Activated naive CD4-positive, alpha-beta T cell treated with anti-CD3 and anti-CD28 coated beads for 36 hours (primary cell): ENCODE data around the gene DCN. TPM values are rescaled to one million over a fixed set of nuclear protein-coding genes. Genes with fewer than 3 reads are reported as not detected.

Experiments used
- CTCF ChIA-PET: fragments of 350-600 bp; sonication (Branson Sonifier 250); formaldehyde crosslinking; loops from one replicate; lab custom pipeline; 2021; ENCODE audit warnings: antibody characterized with exemption; lab: Charles Lee
- DNase-seq: peaks from one replicate; pipeline ENCODE4 v3.0.0-alpha.2; 2020
- H3K27ac Mint-ChIP-seq: one replicate; pipeline ENCODE4 v1.8.0; 2021; ENCODE audit warnings: mild to moderate bottlenecking, mixed read lengths
- H3K27me3 Mint-ChIP-seq: one replicate; pipeline ENCODE4 v1.8.0; 2021; ENCODE audit warnings: low read depth, mixed read lengths
- H3K36me3 Mint-ChIP-seq: one replicate; pipeline ENCODE4 v1.8.0; 2021; ENCODE audit warnings: low read depth, mixed read lengths
- H3K4me1 Mint-ChIP-seq: one replicate; pipeline ENCODE4 v1.8.0; 2021; ENCODE audit warnings: low read depth, mixed read lengths
- H3K4me3 Mint-ChIP-seq: one replicate; pipeline ENCODE4 v1.8.0; 2021; ENCODE audit warnings: mild to moderate bottlenecking, moderate library complexity, mixed read lengths
- H3K9me3 Mint-ChIP-seq: one replicate; pipeline ENCODE4 v1.8.0; 2021; ENCODE audit warnings: mixed read lengths
- intact Hi-C: fragments of 100-400 bp; cut with micrococcal nuclease; formaldehyde crosslinking; loops from one replicate; pipeline ENCODE4 v1.15.1; 2023
- total RNA-seq, 2 experiments: library from RNA; stranded (reverse); gene quantifications; one replicate each; pipeline ENCODE4 v1.2.3, GENCODE V29; 2021

DCN gene
- total RNA-seq, 2 experiments from 2014 or later = not detected

DNA sequence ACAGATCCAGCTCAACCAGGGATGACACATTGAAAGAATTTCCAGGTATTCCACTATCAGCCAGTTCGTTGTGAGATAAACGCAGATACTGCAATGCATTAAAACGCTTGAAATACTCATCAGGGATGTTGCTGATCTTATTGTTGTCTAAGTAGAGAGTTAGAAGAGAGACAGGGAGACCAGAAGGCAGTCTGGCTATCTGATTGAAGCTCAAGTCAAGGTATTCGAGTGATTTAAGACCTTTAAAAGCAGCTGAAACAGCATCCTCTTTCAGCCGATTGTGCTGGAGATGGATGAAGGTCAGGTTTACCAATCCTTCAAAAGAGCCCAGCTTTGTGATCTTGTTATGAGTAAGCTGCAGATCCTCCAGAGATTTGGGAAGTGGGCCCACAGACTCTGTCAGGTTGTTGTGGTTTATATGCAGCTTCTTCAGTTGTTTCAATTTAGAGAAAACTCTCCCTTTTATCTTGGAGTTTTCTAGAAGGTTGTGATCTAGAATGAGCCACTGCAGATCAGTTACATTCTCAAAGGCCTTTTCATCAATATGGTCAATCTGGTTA is 74.3 kb downstream of the DCN start:
- CTCF ChIA-PET = interaction anchor here (1.1 to 2.0 kb wide), 11 partner anchors 8 to 218 kb away, joined by 3 to 9 read pairs (median 4); no protein-coding TSS in a partner anchor
- Mint-ChIP-seq H3K4me1 (no peaks in the 10 kb centered on the region), H3K36me3 (no peaks in the 10 kb centered on the region), H3K27me3 (peaks cover 11% of the 10 kb centered on the region), H3K4me3 (no peak overlapping the region), H3K27ac (no peak overlapping the region), H3K9me3 (no peaks in the 10 kb centered on the region)
- intact Hi-C loops = loop anchor here (2.0 kb wide), 1 partner anchor 219 kb away; no protein-coding TSS in a partner anchor
- no peak for DNase-seq

DNA sequence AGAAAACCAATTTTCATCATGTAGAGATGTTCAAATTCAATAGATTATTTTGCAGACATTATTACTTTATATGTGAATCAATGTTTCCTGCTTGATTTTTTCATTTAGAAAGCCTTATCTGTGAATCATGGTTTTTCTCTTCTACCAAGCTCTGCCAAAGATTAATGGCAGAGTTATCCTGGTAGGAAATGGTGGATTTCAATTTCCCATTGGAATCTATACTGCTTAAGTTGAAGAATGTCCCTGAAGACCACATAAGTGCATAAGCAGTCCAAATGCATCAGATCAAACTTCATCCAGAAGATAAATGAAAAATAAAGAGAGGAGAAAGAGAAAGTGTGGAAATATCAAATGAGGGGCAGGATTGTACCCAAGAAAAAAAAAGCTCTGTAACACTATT is 76.3 kb downstream of the DCN start:
- intact Hi-C loops = no loop called here
- Mint-ChIP-seq H3K4me1 (no peaks in the 10 kb centered on the region), H3K4me3 (no peak overlapping the region), H3K27ac (no peak overlapping the region), H3K9me3 (no peaks in the 10 kb centered on the region), H3K36me3 (no peaks in the 10 kb centered on the region), H3K27me3 (peaks cover 11% of the 10 kb centered on the region)
- CTCF ChIA-PET = interaction anchor here (0.6 kb wide), 1 partner anchor 17 kb away, joined by 3 read pairs; no protein-coding TSS in a partner anchor
- no peak for DNase-seq

DNA sequence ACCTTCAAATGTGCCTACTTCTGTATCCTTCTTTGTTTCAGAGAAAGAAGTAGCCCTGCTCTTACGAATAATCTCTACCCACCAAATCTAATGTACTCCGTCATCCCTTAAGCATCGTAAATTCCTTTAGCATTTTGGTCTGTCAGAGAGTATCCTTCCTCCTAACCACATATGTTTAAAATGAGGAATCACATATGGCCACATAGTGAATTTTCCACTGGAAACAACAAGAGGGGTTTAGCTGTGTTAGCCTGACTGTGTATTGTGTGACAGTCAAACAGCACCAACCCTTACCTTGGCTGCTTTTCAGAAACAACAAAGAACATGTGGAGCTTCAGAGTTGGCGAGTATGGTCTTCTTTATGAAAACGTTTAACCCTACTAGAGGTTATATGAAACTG is 76.8 kb downstream of the DCN start:
- peaks cover 11% of the 10 kb centered on the region for H3K27me3 Mint-ChIP-seq
- no peak overlapping the region for H3K27ac Mint-ChIP-seq
- no peaks in the 10 kb centered on the region for H3K36me3 Mint-ChIP-seq
- no peak overlapping the region for H3K4me3 Mint-ChIP-seq
- H3K4me1 Mint-ChIP-seq = no peaks in the 10 kb centered on the region
- no peaks in the 10 kb centered on the region for H3K9me3 Mint-ChIP-seq
- CTCF ChIA-PET = interaction anchor here (0.6 kb wide), 1 partner anchor 18 kb away, joined by 3 read pairs; no protein-coding TSS in a partner anchor
- intact Hi-C loops = no loop called here
- DNase-seq = no peak

DNA sequence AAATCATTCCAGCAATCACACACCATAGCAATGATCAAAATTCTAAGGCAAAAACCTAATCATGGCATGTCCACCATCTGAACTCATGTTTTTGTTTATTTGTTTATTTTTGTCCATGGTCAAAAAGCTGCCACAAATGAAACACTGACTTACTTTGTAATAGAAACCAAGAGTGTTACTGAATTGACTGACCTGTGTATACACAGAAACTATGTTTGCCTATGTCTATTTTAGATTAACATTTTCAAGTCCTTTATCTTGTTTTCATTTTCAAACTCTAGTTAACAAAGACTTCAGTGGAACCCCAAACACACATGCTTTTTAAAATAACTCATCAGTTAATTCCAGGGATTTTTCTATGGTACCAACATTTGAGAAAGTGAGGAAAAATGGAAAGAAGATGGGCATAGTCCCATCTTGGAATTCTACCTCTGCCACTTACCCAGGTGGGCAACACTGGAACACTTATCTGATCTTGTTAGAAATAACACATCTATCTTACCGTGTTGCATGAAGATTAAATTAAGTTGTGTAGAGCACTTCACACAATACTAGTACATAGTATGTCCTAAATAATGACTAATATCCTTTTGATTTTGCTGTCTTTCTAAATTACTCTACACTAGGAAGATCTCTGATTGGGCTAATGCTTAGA is 77.7 kb downstream of the DCN start:
- no peak for DNase-seq
- intact Hi-C loops = no loop called here
- Mint-ChIP-seq H3K27me3 (peaks cover 11% of the 10 kb centered on the region), H3K4me1 (no peaks in the 10 kb centered on the region), H3K36me3 (no peaks in the 10 kb centered on the region), H3K9me3 (no peaks in the 10 kb centered on the region), H3K4me3 (no peak overlapping the region), H3K27ac (no peak overlapping the region)
- CTCF ChIA-PET = no interaction called here

DNA sequence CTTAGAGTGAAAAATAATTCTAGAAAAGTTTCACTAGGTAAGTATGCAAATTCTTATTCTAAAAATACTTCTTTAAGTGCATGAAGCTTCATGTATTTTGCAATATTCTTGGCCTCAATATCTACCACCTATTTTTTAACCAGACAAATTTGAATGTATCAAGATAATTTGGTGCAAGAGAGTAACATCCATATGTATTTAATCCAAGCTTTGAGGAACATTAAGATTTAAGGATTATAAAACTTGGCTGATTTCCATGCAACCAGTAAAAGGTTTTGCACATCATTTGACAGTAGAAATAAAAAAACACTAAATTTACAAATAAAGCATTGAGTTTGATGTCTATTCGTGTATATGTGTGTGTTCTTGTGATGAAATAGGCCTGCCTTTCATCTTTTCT is 79.0 kb downstream of the DCN start:
- Mint-ChIP-seq H3K9me3 (no peaks in the 10 kb centered on the region), H3K4me3 (no peak overlapping the region), H3K27ac (no peak overlapping the region), H3K27me3 (peaks cover 8% of the 10 kb centered on the region), H3K36me3 (no peaks in the 10 kb centered on the region), H3K4me1 (no peaks in the 10 kb centered on the region)
- intact Hi-C loops = no loop called here
- CTCF ChIA-PET = interaction anchor here (0.6 kb wide), 1 partner anchor 14 kb away, joined by 3 read pairs; no protein-coding TSS in a partner anchor
- DNase-seq = no peak

DNA sequence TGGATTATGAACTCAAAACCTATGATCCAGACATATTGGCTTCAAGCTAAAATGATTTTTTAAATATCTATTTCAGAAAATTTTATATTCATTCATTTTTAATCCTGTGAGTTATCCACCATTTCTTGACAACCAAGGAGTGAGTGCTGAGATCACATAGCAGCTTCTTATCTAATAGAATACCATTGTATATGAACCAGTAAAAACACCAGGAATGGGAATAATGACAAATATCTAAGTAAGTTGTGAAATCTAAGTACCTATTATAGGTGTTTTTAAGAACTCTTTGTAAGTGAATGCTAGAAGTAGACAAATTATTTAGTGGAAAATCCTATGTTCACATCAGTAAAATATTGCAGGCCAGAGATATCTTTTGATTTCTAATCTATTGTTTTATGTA is 79.5 kb downstream of the DCN start:
- no peak for DNase-seq
- H3K27ac Mint-ChIP-seq = no peak overlapping the region
- intact Hi-C loops = no loop called here
- H3K9me3 Mint-ChIP-seq = no peaks in the 10 kb centered on the region
- no peak overlapping the region for H3K4me3 Mint-ChIP-seq
- CTCF ChIA-PET = no interaction called here
- H3K36me3 Mint-ChIP-seq = no peaks in the 10 kb centered on the region
- H3K4me1 Mint-ChIP-seq = no peaks in the 10 kb centered on the region
- peaks cover 8% of the 10 kb centered on the region for H3K27me3 Mint-ChIP-seq

DNA sequence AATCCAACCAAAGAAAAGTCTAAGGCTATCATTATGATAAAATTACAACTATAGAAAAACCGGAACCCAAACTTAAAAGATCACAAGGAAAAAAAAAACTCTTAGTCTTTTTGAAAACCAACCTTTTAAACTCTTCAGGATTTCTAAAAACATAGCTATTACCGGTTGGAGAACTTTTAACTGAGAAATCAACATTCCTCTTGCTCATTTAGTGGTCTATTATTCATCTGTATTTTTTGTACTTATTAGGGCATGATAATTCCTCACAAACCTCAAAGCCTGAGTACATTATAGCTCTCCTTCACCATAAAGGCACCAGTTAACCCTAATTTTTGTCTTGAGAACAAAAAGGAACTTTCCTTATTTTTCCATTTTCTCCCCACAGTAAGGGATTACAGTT is 81.7 kb downstream of the DCN start:
- no peaks in the 10 kb centered on the region for H3K36me3 Mint-ChIP-seq
- no peak for DNase-seq
- no peaks in the 10 kb centered on the region for H3K9me3 Mint-ChIP-seq
- peaks cover 5% of the 10 kb centered on the region for H3K27me3 Mint-ChIP-seq
- intact Hi-C loops = no loop called here
- H3K27ac Mint-ChIP-seq = no peak overlapping the region
- CTCF ChIA-PET = no interaction called here
- no peak overlapping the region for H3K4me3 Mint-ChIP-seq
- H3K4me1 Mint-ChIP-seq = no peaks in the 10 kb centered on the region

DNA sequence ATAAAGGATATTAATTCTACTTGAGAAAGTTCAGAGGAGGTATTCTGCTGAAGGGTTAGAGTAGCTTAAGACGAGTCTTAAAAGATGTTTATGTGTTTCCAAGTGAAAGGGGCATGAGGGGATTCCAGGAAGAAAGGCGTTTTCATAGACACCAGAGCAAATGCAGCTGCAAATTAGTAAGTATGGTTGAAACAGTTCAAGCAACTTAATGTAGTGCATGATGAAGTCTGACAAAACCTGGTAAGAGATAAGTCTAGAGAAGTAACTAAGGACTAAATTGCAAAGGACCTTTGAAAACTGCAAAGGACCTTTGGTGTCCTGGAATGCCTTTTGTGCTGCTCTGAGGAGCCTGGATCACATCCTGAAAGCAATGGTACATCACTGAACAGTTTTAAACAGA is 82.8 kb downstream of the DCN start:
- Mint-ChIP-seq H3K27ac (no peak overlapping the region), H3K27me3 (peaks cover 5% of the 10 kb centered on the region), H3K9me3 (no peaks in the 10 kb centered on the region), H3K4me3 (no peak overlapping the region), H3K36me3 (no peaks in the 10 kb centered on the region), H3K4me1 (no peaks in the 10 kb centered on the region)
- CTCF ChIA-PET = no interaction called here
- no peak for DNase-seq
- intact Hi-C loops = no loop called here

DNA sequence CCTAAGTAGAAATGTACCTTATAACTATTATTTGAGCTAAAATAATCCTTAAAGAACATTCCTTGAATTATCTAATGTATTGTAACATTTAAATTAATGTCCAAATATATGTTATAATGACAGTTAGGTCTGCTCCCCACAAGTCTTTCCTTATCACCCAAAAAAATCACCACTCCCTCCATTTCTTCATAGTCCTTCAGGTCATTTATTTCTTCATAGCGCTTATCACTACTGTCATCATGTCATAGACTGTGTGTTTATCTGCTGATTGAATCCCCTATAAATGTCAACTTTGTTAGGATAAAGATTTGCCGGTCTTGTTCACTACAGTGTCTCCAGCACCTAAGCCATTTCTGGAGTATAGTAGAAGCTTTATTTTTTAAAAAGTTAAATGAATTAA is 83.3 kb downstream of the DCN start:
- Mint-ChIP-seq H3K27ac (no peak overlapping the region), H3K9me3 (no peaks in the 10 kb centered on the region), H3K4me1 (no peaks in the 10 kb centered on the region), H3K36me3 (no peaks in the 10 kb centered on the region), H3K4me3 (no peak overlapping the region), H3K27me3 (peaks cover 9% of the 10 kb centered on the region)
- intact Hi-C loops = no loop called here
- no peak for DNase-seq
- CTCF ChIA-PET = interaction anchor here (1.2 kb wide), 1 partner anchor 9 kb away, joined by 3 read pairs; no protein-coding TSS in a partner anchor

DNA sequence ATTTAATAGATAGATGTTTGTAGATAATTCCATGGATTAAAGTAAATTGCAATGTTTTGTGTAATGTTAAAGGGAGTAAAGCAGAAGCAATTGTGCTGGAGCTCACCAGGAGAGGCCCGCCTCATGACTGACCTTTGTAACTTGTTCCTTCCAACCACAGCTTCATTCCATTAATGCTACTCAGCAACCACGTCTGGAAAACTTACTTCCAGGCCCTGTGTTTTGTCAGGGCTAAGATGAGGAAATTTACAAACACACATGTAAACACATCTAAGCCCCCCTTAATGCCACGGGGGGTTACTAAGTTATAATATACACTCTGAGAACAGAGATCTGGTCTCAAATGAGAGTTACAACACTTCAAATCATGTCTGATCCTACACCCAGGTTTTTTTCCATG is 83.7 kb downstream of the DCN start:
- H3K4me1 Mint-ChIP-seq = no peaks in the 10 kb centered on the region
- intact Hi-C loops = no loop called here
- CTCF ChIA-PET = interaction anchor here (1.2 kb wide), 1 partner anchor 10 kb away, joined by 3 read pairs; no protein-coding TSS in a partner anchor
- no peaks in the 10 kb centered on the region for H3K9me3 Mint-ChIP-seq
- H3K36me3 Mint-ChIP-seq = no peaks in the 10 kb centered on the region
- no peak overlapping the region for H3K27ac Mint-ChIP-seq
- DNase-seq = no peak
- H3K4me3 Mint-ChIP-seq = no peak overlapping the region
- H3K27me3 Mint-ChIP-seq = peaks cover 12% of the 10 kb centered on the region

DNA sequence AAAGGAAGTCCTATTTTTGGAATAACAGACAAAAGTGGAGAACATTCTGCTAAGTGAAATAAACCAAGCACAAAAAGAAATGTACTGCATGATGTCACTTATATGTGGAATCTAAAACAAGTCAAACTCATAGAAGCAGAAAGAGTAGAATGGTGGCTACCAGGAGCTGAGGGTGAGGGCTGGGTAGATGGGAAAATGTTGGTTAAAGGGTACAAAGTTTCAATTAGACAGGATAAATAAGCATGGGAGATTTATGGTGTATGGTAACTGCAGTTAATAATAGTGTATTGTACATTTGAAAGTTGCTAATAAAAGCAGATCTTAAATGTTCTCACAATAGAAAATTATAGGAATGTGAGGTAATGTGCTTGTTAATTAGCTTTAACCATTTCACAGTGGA is 84.2 kb downstream of the DCN start:
- intact Hi-C loops = no loop called here
- Mint-ChIP-seq H3K4me1 (no peaks in the 10 kb centered on the region), H3K27ac (no peak overlapping the region), H3K27me3 (peaks cover 15% of the 10 kb centered on the region), H3K9me3 (no peaks in the 10 kb centered on the region), H3K36me3 (no peaks in the 10 kb centered on the region), H3K4me3 (no peak overlapping the region)
- no peak for DNase-seq
- CTCF ChIA-PET = interaction anchor here (1.2 kb wide), 1 partner anchor 10 kb away, joined by 3 read pairs; no protein-coding TSS in a partner anchor

DNA sequence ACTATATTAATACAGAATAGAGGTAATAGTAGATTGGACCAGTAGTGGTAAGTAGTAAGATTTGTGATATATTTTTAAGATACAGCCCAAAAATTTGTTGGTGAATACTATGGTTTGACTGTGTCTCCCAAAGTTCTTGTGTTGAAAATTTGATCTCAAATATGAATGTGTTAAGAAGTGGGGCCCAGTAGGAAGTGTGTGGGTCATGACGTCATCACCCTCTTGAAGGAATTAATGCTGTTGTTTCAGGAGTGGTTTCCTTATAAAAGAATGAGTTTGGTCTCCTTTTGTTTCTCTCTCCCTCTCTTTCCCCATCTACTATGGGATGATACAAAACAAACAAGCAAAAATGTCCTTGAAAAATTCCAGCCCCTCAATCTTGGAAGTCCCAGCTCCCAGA is 87.7 kb downstream of the DCN start:
- Mint-ChIP-seq H3K4me3 (no peak overlapping the region), H3K4me1 (no peaks in the 10 kb centered on the region), H3K27ac (no peak overlapping the region), H3K27me3 (peaks cover 24% of the 10 kb centered on the region), H3K9me3 (peaks cover 9% of the 10 kb centered on the region), H3K36me3 (no peaks in the 10 kb centered on the region)
- CTCF ChIA-PET = no interaction called here
- intact Hi-C loops = no loop called here
- DNase-seq = no peak
